GM23338 (cell line): ENCODE data around the gene CDC26. TPM values are rescaled to one million over a fixed set of nuclear protein-coding genes. Genes with fewer than 3 reads are reported as not detected.

Experiments
- ATAC-seq: fragments of 200-7000 bp; cut with Tn5 transposase; 3 replicates; pipeline ENCODE4 v1.9.1; 2020
- DNase-seq: peaks from one replicate; pipeline ENCODE4 v3.0.0-alpha.2; 2015; ENCODE audit warnings: low spot score
- H2AFZ ChIP-seq: fragments of 200-600 bp; sonication (generic); 2 replicates; pipeline ENCODE4 v1.8.0; 2016; ENCODE audit warnings: antibody characterized with exemption, mild to moderate bottlenecking, moderate library complexity
- H3F3A ChIP-seq: fragments of 200-600 bp; sonication (generic); replicated peaks from 2 replicates; pipeline ENCODE4 v1.8.0; 2017; ENCODE audit warnings: antibody characterized with exemption, mixed run types, low read depth
- H3K27ac ChIP-seq: fragments of 200-600 bp; sonication (generic); 2 replicates; pipeline ENCODE4 v1.6.1; 2016; ENCODE audit warnings: low read depth
- H3K27me3 ChIP-seq: fragments of 200-600 bp; sonication (generic); 2 replicates; pipeline ENCODE4 v1.8.0; 2016; ENCODE audit warnings: mild to moderate bottlenecking, mixed run types, moderate library complexity; ENCODE audit not compliant: insufficient read depth
- H3K36me3 ChIP-seq: fragments of 200-600 bp; sonication (generic); 2 replicates; pipeline ENCODE4 v1.8.0; 2016; ENCODE audit warnings: mild to moderate bottlenecking; ENCODE audit not compliant: insufficient read depth
- H3K4me1 ChIP-seq: fragments of 200-600 bp; sonication (generic); 2 replicates; pipeline ENCODE4 v1.8.0; 2016; ENCODE audit warnings: mild to moderate bottlenecking, moderate library complexity; ENCODE audit not compliant: insufficient read depth
- H3K4me2 ChIP-seq: fragments of 200-600 bp; sonication (generic); 2 replicates; pipeline ENCODE4 v1.7.1; 2017; ENCODE audit warnings: mixed run types
- H3K4me3 ChIP-seq: fragments of 200-600 bp; sonication (generic); 2 replicates; pipeline ENCODE4 v1.6.1; 2016; ENCODE audit warnings: mixed run types
- H3K79me2 ChIP-seq: fragments of 200-600 bp; sonication (generic); replicated peaks from 2 replicates; pipeline ENCODE4 v1.8.0; 2017; ENCODE audit warnings: mild to moderate bottlenecking; ENCODE audit not compliant: insufficient read depth
- H3K9me2 ChIP-seq: fragments of 200-600 bp; sonication (generic); 2 replicates; pipeline ENCODE4 v1.8.0; 2017; ENCODE audit not compliant: insufficient read depth
- H4K20me1 ChIP-seq: fragments of 200-600 bp; sonication (generic); replicated peaks from 2 replicates; pipeline ENCODE4 v1.8.0; 2017; ENCODE audit warnings: mild to moderate bottlenecking; ENCODE audit not compliant: insufficient read depth
- H3K27ac Mint-ChIP-seq: 2 replicates; pipeline ENCODE4 v1.8.0; 2020; ENCODE audit warnings: inconsistent platforms, mild to moderate bottlenecking, moderate library complexity, mixed read lengths
- H3K27me3 Mint-ChIP-seq: 3 replicates; pipeline ENCODE4 v1.8.0; 2022; ENCODE audit warnings: low read depth, mild to moderate bottlenecking, moderate library complexity, mixed read lengths, inconsistent platforms; ENCODE audit not compliant: insufficient read depth, poor library complexity
- H3K36me3 Mint-ChIP-seq: 3 replicates; pipeline ENCODE4 v1.8.0; 2021; ENCODE audit warnings: low read depth, mild to moderate bottlenecking, inconsistent platforms, moderate library complexity, mixed read lengths
- H3K4me1 Mint-ChIP-seq: 3 replicates; pipeline ENCODE4 v1.8.0; 2020; ENCODE audit warnings: mild to moderate bottlenecking, inconsistent platforms, mixed read lengths
- H3K4me3 Mint-ChIP-seq: 3 replicates; pipeline ENCODE4 v1.8.0; 2021; ENCODE audit warnings: moderate library complexity, mild to moderate bottlenecking, inconsistent platforms, mixed read lengths
- H3K9me3 Mint-ChIP-seq: 3 replicates; pipeline ENCODE4 v1.8.0; 2020; ENCODE audit warnings: moderate library complexity, mild to moderate bottlenecking, inconsistent platforms, mixed read lengths
- CREB1 ChIP-seq: fragments of 250-450 bp; sonication (Bioruptor Pico); IDR thresholded peaks from 2 replicates; pipeline ENCODE4 v1.5.0; 2020; ENCODE audit warnings: low read depth, mild to moderate bottlenecking, moderate library complexity
- ETS1 ChIP-seq: IDR thresholded peaks from 2 replicates; pipeline ENCODE4 v1.6.1; 2016; ENCODE audit warnings: antibody characterized with exemption
- JUNB ChIP-seq: IDR thresholded peaks from one replicate; pipeline ENCODE4 v1.6.1; 2016; ENCODE audit warnings: antibody characterized with exemption; ENCODE audit not compliant: unreplicated experiment
- NANOG ChIP-seq: IDR thresholded peaks from 2 replicates; pipeline ENCODE4 v1.6.1; 2016; ENCODE audit warnings: antibody characterized with exemption, borderline replicate concordance
- ZNF462 ChIP-seq: fragments of 250-450 bp; sonication (Bioruptor Pico); IDR thresholded peaks from 2 replicates; pipeline ENCODE4 v1.5.0; 2020; ENCODE audit warnings: mild to moderate bottlenecking, moderate library complexity
- polyA plus RNA-seq: library from polyadenylated mRNA; unstranded; fragments of >200 nt; fragmentation: Nextera tagmentation; extraction: Ambion mirVana; gene quantifications from 2 replicates; pipeline ENCODE4 v1.2.1, GENCODE V29; 2016
- total RNA-seq: library from RNA; depleted of rRNA; stranded (reverse); fragments of >200 nt; shearing (Covaris generic); gene quantifications from 2 replicates; pipeline ENCODE4 v1.2.3, GENCODE V29; 2014

Gene CDC26
- total and polyA plus RNA-seq, 2 experiments from 2014 or later = 34.9 to 112 TPM

GRCh38 chr9:113298311-113298710, 22.9 kb upstream of the CDC26 start:
- H4K20me1 ChIP-seq = no peaks in the 10 kb centered on the region
- H3F3A ChIP-seq = no peaks in the 10 kb centered on the region
- no peak for DNase-seq
- H3K4me2 ChIP-seq = no peak overlapping the region
- no peaks in the 10 kb centered on the region for H3K27me3 ChIP-seq
- no peaks in the 10 kb centered on the region for H3K9me2 ChIP-seq
- H3K79me2 ChIP-seq = no peaks in the 10 kb centered on the region
- no peak overlapping the region for H3K4me3 Mint-ChIP-seq
- no peaks in the 10 kb centered on the region for H3K4me1 ChIP-seq
- peaks cover 6% of the 10 kb centered on the region for H3K36me3 ChIP-seq
- no peak overlapping the region for H3K27ac Mint-ChIP-seq
- H3K4me3 ChIP-seq = no peak overlapping the region
- H3K27ac ChIP-seq = no peak overlapping the region
- H3K36me3 Mint-ChIP-seq = peaks cover 3% of the 10 kb centered on the region
- ATAC-seq = no peak
- peaks cover 6% of the 10 kb centered on the region; the same call in 2 of the 3 replicates for H3K4me1 Mint-ChIP-seq
- peaks cover 7% of the 10 kb centered on the region for H3K27me3 Mint-ChIP-seq
- H3K9me3 Mint-ChIP-seq = no peaks in the 10 kb centered on the region
- TF ChIP-seq CREB1 (no peak), NANOG (no peak), ZNF462 (CRISPR knock-in tag) (no peak), ETS1 (no peak), JUNB (no peak)
- no peak overlapping the region for H2AFZ ChIP-seq
